GM23338 (cell line): ENCODE data around the gene GATAD2A. TPM values are rescaled to one million over a fixed set of nuclear protein-coding genes. Genes with fewer than 3 reads are reported as not detected.

Experiments
- ATAC-seq: fragments of 200-7000 bp; cut with Tn5 transposase; 3 replicates; pipeline ENCODE4 v1.9.1; 2020
- DNase-seq: peaks from one replicate; pipeline ENCODE4 v3.0.0-alpha.2; 2015; ENCODE audit warnings: low spot score
- H2AFZ ChIP-seq: fragments of 200-600 bp; sonication (generic); 2 replicates; pipeline ENCODE4 v1.8.0; 2016; ENCODE audit warnings: antibody characterized with exemption, mild to moderate bottlenecking, moderate library complexity
- H3F3A ChIP-seq: fragments of 200-600 bp; sonication (generic); replicated peaks from 2 replicates; pipeline ENCODE4 v1.8.0; 2017; ENCODE audit warnings: antibody characterized with exemption, mixed run types, low read depth
- H3K27ac ChIP-seq: fragments of 200-600 bp; sonication (generic); 2 replicates; pipeline ENCODE4 v1.6.1; 2016; ENCODE audit warnings: low read depth
- H3K27me3 ChIP-seq: fragments of 200-600 bp; sonication (generic); 2 replicates; pipeline ENCODE4 v1.8.0; 2016; ENCODE audit warnings: mild to moderate bottlenecking, mixed run types, moderate library complexity; ENCODE audit not compliant: insufficient read depth
- H3K36me3 ChIP-seq: fragments of 200-600 bp; sonication (generic); 2 replicates; pipeline ENCODE4 v1.8.0; 2016; ENCODE audit warnings: mild to moderate bottlenecking; ENCODE audit not compliant: insufficient read depth
- H3K4me1 ChIP-seq: fragments of 200-600 bp; sonication (generic); 2 replicates; pipeline ENCODE4 v1.8.0; 2016; ENCODE audit warnings: mild to moderate bottlenecking, moderate library complexity; ENCODE audit not compliant: insufficient read depth
- H3K4me2 ChIP-seq: fragments of 200-600 bp; sonication (generic); 2 replicates; pipeline ENCODE4 v1.7.1; 2017; ENCODE audit warnings: mixed run types
- H3K4me3 ChIP-seq: fragments of 200-600 bp; sonication (generic); 2 replicates; pipeline ENCODE4 v1.6.1; 2016; ENCODE audit warnings: mixed run types
- H3K79me2 ChIP-seq: fragments of 200-600 bp; sonication (generic); replicated peaks from 2 replicates; pipeline ENCODE4 v1.8.0; 2017; ENCODE audit warnings: mild to moderate bottlenecking; ENCODE audit not compliant: insufficient read depth
- H3K9me2 ChIP-seq: fragments of 200-600 bp; sonication (generic); 2 replicates; pipeline ENCODE4 v1.8.0; 2017; ENCODE audit not compliant: insufficient read depth
- H4K20me1 ChIP-seq: fragments of 200-600 bp; sonication (generic); replicated peaks from 2 replicates; pipeline ENCODE4 v1.8.0; 2017; ENCODE audit warnings: mild to moderate bottlenecking; ENCODE audit not compliant: insufficient read depth
- H3K27ac Mint-ChIP-seq: 2 replicates; pipeline ENCODE4 v1.8.0; 2020; ENCODE audit warnings: inconsistent platforms, mild to moderate bottlenecking, moderate library complexity, mixed read lengths
- H3K27me3 Mint-ChIP-seq: 3 replicates; pipeline ENCODE4 v1.8.0; 2022; ENCODE audit warnings: low read depth, mild to moderate bottlenecking, moderate library complexity, mixed read lengths, inconsistent platforms; ENCODE audit not compliant: insufficient read depth, poor library complexity
- H3K36me3 Mint-ChIP-seq: 3 replicates; pipeline ENCODE4 v1.8.0; 2021; ENCODE audit warnings: low read depth, mild to moderate bottlenecking, inconsistent platforms, moderate library complexity, mixed read lengths
- H3K4me1 Mint-ChIP-seq: 3 replicates; pipeline ENCODE4 v1.8.0; 2020; ENCODE audit warnings: mild to moderate bottlenecking, inconsistent platforms, mixed read lengths
- H3K4me3 Mint-ChIP-seq: 3 replicates; pipeline ENCODE4 v1.8.0; 2021; ENCODE audit warnings: moderate library complexity, mild to moderate bottlenecking, inconsistent platforms, mixed read lengths
- H3K9me3 Mint-ChIP-seq: 3 replicates; pipeline ENCODE4 v1.8.0; 2020; ENCODE audit warnings: moderate library complexity, mild to moderate bottlenecking, inconsistent platforms, mixed read lengths
- CREB1 ChIP-seq: fragments of 250-450 bp; sonication (Bioruptor Pico); IDR thresholded peaks from 2 replicates; pipeline ENCODE4 v1.5.0; 2020; ENCODE audit warnings: low read depth, mild to moderate bottlenecking, moderate library complexity
- CTCF ChIP-seq, 2 experiments: fragments of 200-600 bp in 1 of 2; sonication (generic) in 1 of 2; conservative IDR thresholded peaks; 2 replicates each; pipeline versions ENCODE4 v1.5.1 to v1.6.1; 2016 to 2017; ENCODE audit warnings: antibody characterized with exemption in 2 of 2, low read depth in 2 of 2, mild to moderate bottlenecking in 2 of 2, moderate library complexity in 1 of 2
- ETS1 ChIP-seq: IDR thresholded peaks from 2 replicates; pipeline ENCODE4 v1.6.1; 2016; ENCODE audit warnings: antibody characterized with exemption
- EZH2 ChIP-seq: fragments of 200-600 bp; sonication (generic); IDR thresholded peaks from one replicate; pipeline ENCODE4 v1.8.0; 2017; ENCODE audit warnings: antibody characterized with exemption, mild to moderate bottlenecking, low read depth; ENCODE audit not compliant: unreplicated experiment
- EZH2phosphoT487 ChIP-seq: fragments of 200-600 bp; sonication (generic); IDR thresholded peaks from one replicate; pipeline ENCODE4 v1.8.1; 2018; ENCODE audit warnings: antibody characterized with exemption; ENCODE audit not compliant: unreplicated experiment
- JUNB ChIP-seq: IDR thresholded peaks from one replicate; pipeline ENCODE4 v1.6.1; 2016; ENCODE audit warnings: antibody characterized with exemption; ENCODE audit not compliant: unreplicated experiment
- NANOG ChIP-seq: IDR thresholded peaks from 2 replicates; pipeline ENCODE4 v1.6.1; 2016; ENCODE audit warnings: antibody characterized with exemption, borderline replicate concordance
- POLR2AphosphoS5 ChIP-seq: IDR thresholded peaks from 2 replicates; pipeline ENCODE4 v1.6.1; 2016; ENCODE audit warnings: antibody characterized with exemption, low read depth
- STAT1 ChIP-seq: IDR thresholded peaks from one replicate; pipeline ENCODE4 v1.6.1; 2016; ENCODE audit warnings: antibody characterized with exemption; ENCODE audit not compliant: unreplicated experiment
- ZNF114 ChIP-seq: fragments of 250-450 bp; sonication (Bioruptor Pico); IDR thresholded peaks from 2 replicates; pipeline ENCODE4 v1.5.0; 2020; ENCODE audit warnings: mild to moderate bottlenecking, moderate library complexity
- ZNF331 ChIP-seq: fragments of 250-450 bp; sonication (Bioruptor Pico); IDR thresholded peaks from 2 replicates; pipeline ENCODE4 v1.5.0; 2020; ENCODE audit warnings: low read depth, mild to moderate bottlenecking, moderate library complexity
- polyA plus RNA-seq: library from polyadenylated mRNA; unstranded; fragments of >200 nt; fragmentation: Nextera tagmentation; extraction: Ambion mirVana; gene quantifications from 2 replicates; pipeline ENCODE4 v1.2.1, GENCODE V29; 2016
- total RNA-seq: library from RNA; depleted of rRNA; stranded (reverse); fragments of >200 nt; shearing (Covaris generic); gene quantifications from 2 replicates; pipeline ENCODE4 v1.2.3, GENCODE V29; 2014
- TF ChIP-seq, protein P1 (sequence below): fragments of 250-450 bp; sonication (Bioruptor Pico); IDR thresholded peaks from 2 replicates; pipeline ENCODE4 v1.5.0; 2020; ENCODE audit warnings: mild to moderate bottlenecking, moderate library complexity
- TF ChIP-seq, protein P2 (sequence below): IDR thresholded peaks from one replicate; pipeline ENCODE4 v1.6.1; 2018; ENCODE audit warnings: antibody characterized with exemption; ENCODE audit not compliant: unreplicated experiment

The GATAD2A gene
- total and polyA plus RNA-seq, 2 experiments from 2014 or later, result 40.0 to 151 TPM

DNA sequence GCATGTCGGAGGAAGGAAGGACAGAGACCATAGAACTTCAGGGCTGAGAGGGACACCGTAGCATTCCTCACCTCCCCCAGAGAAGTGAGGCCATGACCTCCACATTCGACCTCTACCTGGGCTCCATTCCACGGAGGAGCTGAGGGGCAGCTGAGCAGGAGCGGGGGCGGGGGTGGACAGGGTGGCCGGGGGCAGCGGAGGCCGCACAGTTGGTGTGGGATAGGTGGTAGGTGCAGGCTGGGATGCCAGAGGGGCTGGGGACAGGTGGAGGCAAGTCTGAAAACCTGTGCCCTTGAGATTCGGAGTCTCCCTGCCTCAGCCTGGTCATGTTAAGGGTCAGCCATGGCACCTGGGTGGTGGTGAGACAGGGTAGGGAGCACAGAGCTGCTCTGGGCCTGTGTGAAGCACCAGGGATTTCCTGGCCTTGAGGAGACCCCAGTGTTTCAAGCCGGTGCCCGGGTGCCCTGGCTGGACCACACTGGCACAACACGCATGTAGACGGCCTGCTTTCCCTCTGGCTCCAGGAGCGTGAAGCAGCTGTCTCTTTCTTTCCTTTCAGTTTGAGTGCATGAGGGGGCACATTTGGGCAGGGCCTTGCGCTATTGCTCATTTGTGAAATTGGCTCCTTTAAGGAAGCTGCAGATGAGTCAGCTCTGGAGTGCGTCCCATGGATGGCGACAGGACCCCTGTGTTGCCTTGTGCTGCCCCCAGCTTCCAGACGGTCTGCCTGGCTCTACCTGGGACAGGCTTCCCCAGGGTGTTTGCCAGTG is 58.1 kb downstream of the GATAD2A start:
- peak overlapping the region; percentile 93 for H3K27ac ChIP-seq
- peaks cover 32% of the 10 kb centered on the region for H3K9me3 Mint-ChIP-seq
- 0 out of 2 replicates have a peak overlapping the region, but pooled peaks have one; percentile 52 for H3K4me3 ChIP-seq
- H3K4me1 Mint-ChIP-seq, result peaks cover 65% of the 10 kb centered on the region
- peaks cover 17% of the 10 kb centered on the region for H3K36me3 ChIP-seq
- peaks cover 53% of the 10 kb centered on the region for H3K4me1 ChIP-seq
- no peak for DNase-seq
- no peak for ATAC-seq
- peaks cover 38% of the 10 kb centered on the region for H4K20me1 ChIP-seq
- H3K27me3 ChIP-seq, result no peaks in the 10 kb centered on the region
- H3K9me2 ChIP-seq, result no peaks in the 10 kb centered on the region
- peaks cover 16% of the 10 kb centered on the region for H3K27me3 Mint-ChIP-seq
- no peak overlapping the region for H2AFZ ChIP-seq
- H3K27ac Mint-ChIP-seq, result peak overlapping the region; percentile 98
- peaks cover 44% of the 10 kb centered on the region for H3K36me3 Mint-ChIP-seq
- H3F3A ChIP-seq, result peaks cover 38% of the 10 kb centered on the region
- H3K79me2 ChIP-seq, result peaks cover 99% of the 10 kb centered on the region
- peak overlapping the region; percentile 89; the same call in 1 of the 2 replicates for H3K4me2 ChIP-seq
- no peak for TF ChIP-seq STAT1
- TF ChIP-seq, protein P1, sequence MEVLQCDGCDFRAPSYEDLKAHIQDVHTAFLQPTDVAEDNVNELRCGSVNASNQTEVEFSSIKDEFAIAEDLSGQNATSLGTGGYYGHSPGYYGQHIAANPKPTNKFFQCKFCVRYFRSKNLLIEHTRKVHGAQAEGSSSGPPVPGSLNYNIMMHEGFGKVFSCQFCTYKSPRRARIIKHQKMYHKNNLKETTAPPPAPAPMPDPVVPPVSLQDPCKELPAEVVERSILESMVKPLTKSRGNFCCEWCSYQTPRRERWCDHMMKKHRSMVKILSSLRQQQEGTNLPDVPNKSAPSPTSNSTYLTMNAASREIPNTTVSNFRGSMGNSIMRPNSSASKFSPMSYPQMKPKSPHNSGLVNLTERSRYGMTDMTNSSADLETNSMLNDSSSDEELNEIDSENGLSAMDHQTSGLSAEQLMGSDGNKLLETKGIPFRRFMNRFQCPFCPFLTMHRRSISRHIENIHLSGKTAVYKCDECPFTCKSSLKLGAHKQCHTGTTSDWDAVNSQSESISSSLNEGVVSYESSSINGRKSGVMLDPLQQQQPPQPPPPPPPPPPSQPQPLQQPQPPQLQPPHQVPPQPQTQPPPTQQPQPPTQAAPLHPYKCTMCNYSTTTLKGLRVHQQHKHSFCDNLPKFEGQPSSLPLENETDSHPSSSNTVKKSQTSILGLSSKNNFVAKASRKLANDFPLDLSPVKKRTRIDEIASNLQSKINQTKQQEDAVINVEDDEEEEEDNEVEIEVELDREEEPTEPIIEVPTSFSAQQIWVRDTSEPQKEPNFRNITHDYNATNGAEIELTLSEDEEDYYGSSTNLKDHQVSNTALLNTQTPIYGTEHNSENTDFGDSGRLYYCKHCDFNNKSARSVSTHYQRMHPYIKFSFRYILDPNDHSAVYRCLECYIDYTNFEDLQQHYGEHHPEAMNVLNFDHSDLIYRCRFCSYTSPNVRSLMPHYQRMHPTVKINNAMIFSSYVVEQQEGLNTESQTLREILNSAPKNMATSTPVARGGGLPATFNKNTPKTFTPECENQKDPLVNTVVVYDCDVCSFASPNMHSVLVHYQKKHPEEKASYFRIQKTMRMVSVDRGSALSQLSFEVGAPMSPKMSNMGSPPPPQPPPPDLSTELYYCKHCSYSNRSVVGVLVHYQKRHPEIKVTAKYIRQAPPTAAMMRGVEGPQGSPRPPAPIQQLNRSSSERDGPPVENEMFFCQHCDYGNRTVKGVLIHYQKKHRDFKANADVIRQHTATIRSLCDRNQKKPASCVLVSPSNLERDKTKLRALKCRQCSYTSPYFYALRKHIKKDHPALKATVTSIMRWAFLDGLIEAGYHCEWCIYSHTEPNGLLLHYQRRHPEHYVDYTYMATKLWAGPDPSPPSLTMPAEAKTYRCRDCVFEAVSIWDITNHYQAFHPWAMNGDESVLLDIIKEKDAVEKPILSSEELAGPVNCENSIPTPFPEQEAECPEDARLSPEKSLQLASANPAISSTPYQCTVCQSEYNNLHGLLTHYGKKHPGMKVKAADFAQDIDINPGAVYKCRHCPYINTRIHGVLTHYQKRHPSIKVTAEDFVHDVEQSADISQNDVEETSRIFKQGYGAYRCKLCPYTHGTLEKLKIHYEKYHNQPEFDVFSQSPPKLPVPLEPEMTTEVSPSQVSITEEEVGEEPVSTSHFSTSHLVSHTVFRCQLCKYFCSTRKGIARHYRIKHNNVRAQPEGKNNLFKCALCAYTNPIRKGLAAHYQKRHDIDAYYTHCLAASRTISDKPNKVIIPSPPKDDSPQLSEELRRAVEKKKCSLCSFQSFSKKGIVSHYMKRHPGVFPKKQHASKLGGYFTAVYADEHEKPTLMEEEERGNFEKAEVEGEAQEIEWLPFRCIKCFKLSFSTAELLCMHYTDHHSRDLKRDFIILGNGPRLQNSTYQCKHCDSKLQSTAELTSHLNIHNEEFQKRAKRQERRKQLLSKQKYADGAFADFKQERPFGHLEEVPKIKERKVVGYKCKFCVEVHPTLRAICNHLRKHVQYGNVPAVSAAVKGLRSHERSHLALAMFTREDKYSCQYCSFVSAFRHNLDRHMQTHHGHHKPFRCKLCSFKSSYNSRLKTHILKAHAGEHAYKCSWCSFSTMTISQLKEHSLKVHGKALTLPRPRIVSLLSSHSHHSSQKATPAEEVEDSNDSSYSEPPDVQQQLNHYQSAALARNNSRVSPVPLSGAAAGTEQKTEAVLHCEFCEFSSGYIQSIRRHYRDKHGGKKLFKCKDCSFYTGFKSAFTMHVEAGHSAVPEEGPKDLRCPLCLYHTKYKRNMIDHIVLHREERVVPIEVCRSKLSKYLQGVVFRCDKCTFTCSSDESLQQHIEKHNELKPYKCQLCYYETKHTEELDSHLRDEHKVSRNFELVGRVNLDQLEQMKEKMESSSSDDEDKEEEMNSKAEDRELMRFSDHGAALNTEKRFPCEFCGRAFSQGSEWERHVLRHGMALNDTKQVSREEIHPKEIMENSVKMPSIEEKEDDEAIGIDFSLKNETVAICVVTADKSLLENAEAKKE (CRISPR knock-in tag), result no peak
- no peak for TF ChIP-seq CTCF (conservative IDR thresholded peaks at IDR 0.05; ENCODE audit: low read depth in 2 of 2)
- no peak for TF ChIP-seq CREB1
- TF ChIP-seq EZH2, result no peak
- TF ChIP-seq JUNB, result no peak
- TF ChIP-seq, protein P2, sequence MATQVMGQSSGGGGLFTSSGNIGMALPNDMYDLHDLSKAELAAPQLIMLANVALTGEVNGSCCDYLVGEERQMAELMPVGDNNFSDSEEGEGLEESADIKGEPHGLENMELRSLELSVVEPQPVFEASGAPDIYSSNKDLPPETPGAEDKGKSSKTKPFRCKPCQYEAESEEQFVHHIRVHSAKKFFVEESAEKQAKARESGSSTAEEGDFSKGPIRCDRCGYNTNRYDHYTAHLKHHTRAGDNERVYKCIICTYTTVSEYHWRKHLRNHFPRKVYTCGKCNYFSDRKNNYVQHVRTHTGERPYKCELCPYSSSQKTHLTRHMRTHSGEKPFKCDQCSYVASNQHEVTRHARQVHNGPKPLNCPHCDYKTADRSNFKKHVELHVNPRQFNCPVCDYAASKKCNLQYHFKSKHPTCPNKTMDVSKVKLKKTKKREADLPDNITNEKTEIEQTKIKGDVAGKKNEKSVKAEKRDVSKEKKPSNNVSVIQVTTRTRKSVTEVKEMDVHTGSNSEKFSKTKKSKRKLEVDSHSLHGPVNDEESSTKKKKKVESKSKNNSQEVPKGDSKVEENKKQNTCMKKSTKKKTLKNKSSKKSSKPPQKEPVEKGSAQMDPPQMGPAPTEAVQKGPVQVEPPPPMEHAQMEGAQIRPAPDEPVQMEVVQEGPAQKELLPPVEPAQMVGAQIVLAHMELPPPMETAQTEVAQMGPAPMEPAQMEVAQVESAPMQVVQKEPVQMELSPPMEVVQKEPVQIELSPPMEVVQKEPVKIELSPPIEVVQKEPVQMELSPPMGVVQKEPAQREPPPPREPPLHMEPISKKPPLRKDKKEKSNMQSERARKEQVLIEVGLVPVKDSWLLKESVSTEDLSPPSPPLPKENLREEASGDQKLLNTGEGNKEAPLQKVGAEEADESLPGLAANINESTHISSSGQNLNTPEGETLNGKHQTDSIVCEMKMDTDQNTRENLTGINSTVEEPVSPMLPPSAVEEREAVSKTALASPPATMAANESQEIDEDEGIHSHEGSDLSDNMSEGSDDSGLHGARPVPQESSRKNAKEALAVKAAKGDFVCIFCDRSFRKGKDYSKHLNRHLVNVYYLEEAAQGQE, result no peak
- no peak for TF ChIP-seq POLR2AphosphoS5
- TF ChIP-seq NANOG, result no peak
- no peak for TF ChIP-seq ZNF114 (CRISPR knock-in tag)
- TF ChIP-seq ETS1, result no peak
- TF ChIP-seq EZH2phosphoT487, result no peak
- TF ChIP-seq ZNF331, result no peak
- H3K4me3 Mint-ChIP-seq, result peak overlapping the region; percentile 46; the same call in 2 of the 3 replicates
